HL-60 (cell line): Measurements from ENCODE around the gene CASKIN2.

Source experiments
- DNase-seq, 2 experiments: peaks; one replicate each; pipeline ENCODE4 v3.0.0-alpha.2; 2010 to 2020; ENCODE audit warnings: low read depth in 1 of 2, low spot score in 1 of 2
- H3K27ac ChIP-seq: fragments of 250-450 bp; sonication (Bioruptor Pico); replicated peaks from 2 replicates; pipeline ENCODE4 v1.5.1; 2020; ENCODE audit warnings: mild to moderate bottlenecking, moderate library complexity
- H3K27me3 ChIP-seq: fragments of 250-450 bp; sonication (Bioruptor Pico); 2 replicates; pipeline ENCODE4 v1.5.1; 2021; ENCODE audit warnings: mild to moderate bottlenecking, moderate library complexity; ENCODE audit not compliant: insufficient read depth, poor library complexity, severe bottlenecking
- H3K4me3 ChIP-seq: replicated peaks from 2 replicates; pipeline ENCODE4 v1.5.1; 2011; ENCODE audit warnings: mild to moderate bottlenecking, control low read depth, low read length; ENCODE audit not compliant: insufficient read depth
- CTCF ChIP-seq: IDR thresholded peaks from one replicate; pipeline ENCODE4 v1.5.1; 2011; ENCODE audit warnings: low read length, control low read depth, inconsistent platforms; ENCODE audit not compliant: insufficient read depth
- GABPA ChIP-seq: IDR thresholded peaks from 2 replicates; pipeline ENCODE4 v1.6.1; 2012; ENCODE audit warnings: low read depth
- POLR2AphosphoS5 ChIP-seq: IDR thresholded peaks from 2 replicates; pipeline ENCODE4 v1.6.1; 2012; ENCODE audit warnings: low read depth
- REST ChIP-seq: IDR thresholded peaks from 2 replicates; pipeline ENCODE4 v1.6.1; 2012; ENCODE audit warnings: low read depth; ENCODE audit not compliant: insufficient replicate concordance
- SPI1 ChIP-seq: IDR thresholded peaks from 2 replicates; pipeline ENCODE4 v1.6.1; 2012; ENCODE audit warnings: low read depth, mild to moderate bottlenecking, borderline replicate concordance

The CASKIN2 gene

GRCh38 chr17:75489511-75489955 lies 25.8 kb downstream of the CASKIN2 start:
- no peak for DNase-seq
- no peaks in the 10 kb centered on the region for H3K27me3 ChIP-seq
- H3K27ac ChIP-seq = no peak overlapping the region
- no peak for TF ChIP-seq CTCF
- TF ChIP-seq GABPA = no peak
- no peak for TF ChIP-seq SPI1
- TF ChIP-seq POLR2AphosphoS5 = no peak
- no peak for TF ChIP-seq REST
- no peak overlapping the region for H3K4me3 ChIP-seq

- DNase-seq = no peak
- TF ChIP-seq SPI1 = no peak
- H3K4me3 ChIP-seq = no peak overlapping the region
- H3K27me3 ChIP-seq = no peaks in the 10 kb centered on the region
- H3K27ac ChIP-seq = peak overlapping the region; percentile 79; the same call in 1 of the 2 replicates
Measured at GRCh38 chr17:75488693-75489510, 26.4 kb downstream of the CASKIN2 start.

GRCh38 chr17:75487351-75488070 lies 27.8 kb downstream of the CASKIN2 start:
- TF ChIP-seq REST (peak; percentile 50), POLR2AphosphoS5 (peak; percentile 77), SPI1 (peak; percentile 97), CTCF (peak; percentile 7), GABPA (peak; percentile 82)
- Histone ChIP-seq H3K27me3 (no peaks in the 10 kb centered on the region), H3K27ac (peak overlapping the region; percentile 79), H3K4me3 (no peak overlapping the region)
- peak; percentile 80 to 89 for DNase-seq

GRCh38 chr17:75486951-75487350 lies 28.4 kb downstream of the CASKIN2 start:
- Histone ChIP-seq H3K27ac (peak overlapping the region; percentile 79), H3K4me3 (no peak overlapping the region), H3K27me3 (no peaks in the 10 kb centered on the region)
- no peak for DNase-seq
- TF ChIP-seq POLR2AphosphoS5 = no peak
- TF ChIP-seq CTCF = no peak
- TF ChIP-seq GABPA = no peak
- TF ChIP-seq SPI1 = no peak
- TF ChIP-seq REST = no peak
